GM19328 (cell line): ENCODE measurements around the gene SNN.

Source experiments
- ATAC-seq: cut with Tn5 transposase; IDR thresholded peaks from one replicate; pipeline ENCODE4 v1.9.1; 2021; ENCODE audit warnings: mild to moderate bottlenecking, moderate library complexity; ENCODE audit not compliant: unreplicated experiment

The SNN gene

GRCh38 chr16:11696266-11697012, 28.2 kb downstream of the SNN start:
- ATAC-seq = no peak

- no peak for ATAC-seq
Measured at GRCh38 chr16:11697319-11697718, 29.1 kb downstream of the SNN start.

GRCh38 chr16:11698271-11698689, 30.0 kb downstream of the SNN start:
- no peak for ATAC-seq

- no peak for ATAC-seq
Measured at GRCh38 chr16:11699234-11699894, 31.1 kb downstream of the SNN start.

GRCh38 chr16:11700264-11701029, 32.2 kb downstream of the SNN start:
- ATAC-seq = no peak

- no peak for ATAC-seq
Measured at GRCh38 chr16:11705311-11706025, 37.2 kb downstream of the SNN start.

- ATAC-seq = no peak
Measured at GRCh38 chr16:11706180-11706742, 38.0 kb downstream of the SNN start.

GRCh38 chr16:11707679-11708197, 39.5 kb downstream of the SNN start:
- no peak for ATAC-seq

GRCh38 chr16:11708421-11708820, 40.2 kb downstream of the SNN start:
- no peak for ATAC-seq

- no peak for ATAC-seq
Measured at GRCh38 chr16:11711662-11712061, 43.4 kb downstream of the SNN start.

- ATAC-seq = no peak
Measured at GRCh38 chr16:11712122-11712521, 43.9 kb downstream of the SNN start.

- ATAC-seq = no peak
Measured at GRCh38 chr16:11715246-11715947, 47.1 kb downstream of the SNN start.

GRCh38 chr16:11716336-11716735, 48.1 kb downstream of the SNN start:
- no peak for ATAC-seq

- no peak for ATAC-seq
Measured at GRCh38 chr16:11717811-11718210, 49.6 kb downstream of the SNN start.

GRCh38 chr16:11719171-11719570, 50.9 kb downstream of the SNN start:
- no peak for ATAC-seq

- no peak for ATAC-seq
Measured at GRCh38 chr16:11719762-11720161, 51.5 kb downstream of the SNN start.

GRCh38 chr16:11721781-11722467, 53.7 kb downstream of the SNN start:
- ATAC-seq = no peak

- ATAC-seq = no peak
Measured at GRCh38 chr16:11722468-11722808, 54.2 kb downstream of the SNN start.

- ATAC-seq = no peak
Measured at GRCh38 chr16:11725457-11725856, 57.2 kb downstream of the SNN start.

GRCh38 chr16:11726008-11726407, 57.8 kb downstream of the SNN start:
- ATAC-seq = no peak
